Astrocyte of the spinal cord (primary cell): ENCODE data around the gene PRPF6.

Experiments used
- DNase-seq: peaks from one replicate; pipeline ENCODE4 v3.0.0; 2011; ENCODE audit warnings: low read depth, low spot score
- H3K4me3 ChIP-seq: 2 replicates; pipeline ENCODE4 v1.5.1; 2011; ENCODE audit warnings: low read depth, mild to moderate bottlenecking, low read length, moderate library complexity
- CTCF ChIP-seq: IDR thresholded peaks from 2 replicates; pipeline ENCODE4 v1.5.1; 2012; ENCODE audit warnings: low read depth, mild to moderate bottlenecking, low read length, inconsistent platforms
- in situ Hi-C: cut with HindIII; loops from 2 replicates; pipeline ENCODE4 v1.10.0; 2017; ENCODE audit warnings: low sequenced_read_pairs

The PRPF6 gene

GRCh38 chr20:63952210-63952535 is 28.8 kb upstream of the PRPF6 start:
- no peak overlapping the region for H3K4me3 ChIP-seq
- in situ Hi-C loops, result no loop called here
- no peak for TF ChIP-seq CTCF
- DNase-seq, result no peak

GRCh38 chr20:63952769-63953168 is 28.2 kb upstream of the PRPF6 start:
- TF ChIP-seq CTCF, result no peak
- in situ Hi-C loops, result no loop called here

GRCh38 chr20:63953764-63954429 is 27.0 kb upstream of the PRPF6 start:
- no peak for DNase-seq
- no peak for TF ChIP-seq CTCF
- no peak overlapping the region for H3K4me3 ChIP-seq
- in situ Hi-C loops, result no loop called here

More at GRCh38 chr20:63952769-63953168, 28.2 kb upstream of the PRPF6 start:
- H3K4me3 ChIP-seq, result no peak overlapping the region
- no peak for DNase-seq

- in situ Hi-C loops, result no loop called here
- peak; percentile 46 for TF ChIP-seq CTCF
- H3K4me3 ChIP-seq, result peak overlapping the region; percentile 80
- peak; percentile 15 for DNase-seq
Observed at GRCh38 chr20:63955281-63955826, 25.6 kb upstream of the PRPF6 start.

- TF ChIP-seq CTCF, result no peak
- H3K4me3 ChIP-seq, result peak within 1 kb of the TSS; percentile 80
- in situ Hi-C loops, result no loop called here
- peak; percentile 94 for DNase-seq
Observed at GRCh38 chr20:63955827-63956663, 24.9 kb upstream of the PRPF6 start, which contains the start of gene UCKL1. Gene UCKL1 (minus strand): TSS chr20:63956416. CDS start chr20:63956372, 44 bp downstream.

GRCh38 chr20:63956664-63957003 is 24.3 kb upstream of the PRPF6 start:
- in situ Hi-C loops, result no loop called here
- no peak for TF ChIP-seq CTCF
- H3K4me3 ChIP-seq, result peak overlapping the region; percentile 45
- DNase-seq, result no peak
